H1 (cell line): Measurements from ENCODE around the gene SYVN1. TPM values are rescaled to one million over a fixed set of nuclear protein-coding genes. Genes with fewer than 3 reads are reported as not detected.

Source experiments
- ATF2 ChIP-seq: IDR thresholded peaks from 2 replicates; pipeline ENCODE4 v1.6.1; 2012; ENCODE audit warnings: low read length, inconsistent platforms
- CTBP2 ChIP-seq: IDR thresholded peaks from 2 replicates; pipeline ENCODE4 v1.7.0; 2011; ENCODE audit warnings: borderline replicate concordance, mild to moderate bottlenecking, moderate library complexity, mixed read lengths, low read length; ENCODE audit not compliant: insufficient read depth, insufficient read length
- CTCF ChIP-seq, 3 experiments: IDR thresholded peaks; 1 replicate in 2 of 3; 2 replicates in 1 of 3; pipeline versions ENCODE4 v1.5.1 to v1.6.1; 2011; ENCODE audit warnings: low read length in 3 of 3, mild to moderate bottlenecking in 3 of 3, inconsistent platforms in 2 of 3, low read depth in 1 of 3, moderate library complexity in 1 of 3; ENCODE audit not compliant: insufficient read depth in 1 of 3; ENCODE audit errors: control extremely low read depth in 1 of 3
- JUND ChIP-seq: IDR thresholded peaks from 2 replicates; pipeline ENCODE4 v1.6.1; 2011; ENCODE audit warnings: mild to moderate bottlenecking, improper control_type of control experiment, low read length
- MAX ChIP-seq: IDR thresholded peaks from 2 replicates; pipeline ENCODE4 v1.6.1; 2012; ENCODE audit warnings: inconsistent platforms
- PHF8 ChIP-seq: fragments of 200-600 bp; sonication (generic); conservative IDR thresholded peaks from 2 replicates; pipeline ENCODE4 v1.7.1; 2012; ENCODE audit warnings: low read depth, mild to moderate bottlenecking, inconsistent platforms, low read length, moderate library complexity
- TBP ChIP-seq: IDR thresholded peaks from 2 replicates; pipeline ENCODE4 v1.6.1; 2011; ENCODE audit warnings: low read depth, low read length, improper control_type of control experiment
- polyA plus RNA-seq, 7 experiments: library from polyadenylated mRNA; depleted of rRNA in 3 of 7; stranded (reverse) in 5 of 7; unstranded in 2 of 7; fragments of >200 nt in 5 of 7; fragments of 200-250 nt in 2 of 7; gene quantifications; 1 replicate in 5 of 7; 2 replicates in 1 of 7; 4 replicates in 1 of 7; pipeline versions ENCODE4 v1.2.1 to v1.2.3, GENCODE V29; 2011 to 2013; ENCODE audit warnings: missing spikeins in 2 of 7, mixed read lengths in 2 of 7
- total RNA-seq: library from RNA; stranded (reverse); fragmentation: NEBNext Ultra II Directional; extraction: Animal tissue kit (Norgen Biotek cat#: 25700); gene quantifications from 2 replicates; pipeline ENCODE4 v1.2.1, GENCODE V29; 2021

Gene SYVN1
- total and polyA plus RNA-seq, 2 of the 8 experiments (the other 6 are each of a cell fraction or from before 2014, with no cell fraction given): 27.8 to 29.4 TPM

GRCh38 chr11:65111744-65112545 is 22.4 kb downstream of the SYVN1 start, which contains the start of gene TM7SF2 (continued):
- TF ChIP-seq ATF2: no peak
- TF ChIP-seq CTCF (IDR thresholded peaks at IDR 0.05; ENCODE audit: control extremely low read depth in 1 of 3, insufficient read depth in 1 of 3, low read depth in 1 of 3, low read length in 3 of 3): no peak
- TF ChIP-seq CTBP2: no peak
- TF ChIP-seq JUND: no peak
- peak; percentile 71 for TF ChIP-seq PHF8
- peak; percentile 95 for TF ChIP-seq TBP
- TF ChIP-seq MAX: no peak
